HG02759 (cell line): ENCODE results near the gene DHX8.

Source experiments
- ATAC-seq: cut with Tn5 transposase; IDR thresholded peaks from one replicate; pipeline ENCODE4 v1.9.1; 2021; ENCODE audit warnings: mild to moderate bottlenecking, moderate library complexity; ENCODE audit not compliant: unreplicated experiment

The DHX8 gene

DNA sequence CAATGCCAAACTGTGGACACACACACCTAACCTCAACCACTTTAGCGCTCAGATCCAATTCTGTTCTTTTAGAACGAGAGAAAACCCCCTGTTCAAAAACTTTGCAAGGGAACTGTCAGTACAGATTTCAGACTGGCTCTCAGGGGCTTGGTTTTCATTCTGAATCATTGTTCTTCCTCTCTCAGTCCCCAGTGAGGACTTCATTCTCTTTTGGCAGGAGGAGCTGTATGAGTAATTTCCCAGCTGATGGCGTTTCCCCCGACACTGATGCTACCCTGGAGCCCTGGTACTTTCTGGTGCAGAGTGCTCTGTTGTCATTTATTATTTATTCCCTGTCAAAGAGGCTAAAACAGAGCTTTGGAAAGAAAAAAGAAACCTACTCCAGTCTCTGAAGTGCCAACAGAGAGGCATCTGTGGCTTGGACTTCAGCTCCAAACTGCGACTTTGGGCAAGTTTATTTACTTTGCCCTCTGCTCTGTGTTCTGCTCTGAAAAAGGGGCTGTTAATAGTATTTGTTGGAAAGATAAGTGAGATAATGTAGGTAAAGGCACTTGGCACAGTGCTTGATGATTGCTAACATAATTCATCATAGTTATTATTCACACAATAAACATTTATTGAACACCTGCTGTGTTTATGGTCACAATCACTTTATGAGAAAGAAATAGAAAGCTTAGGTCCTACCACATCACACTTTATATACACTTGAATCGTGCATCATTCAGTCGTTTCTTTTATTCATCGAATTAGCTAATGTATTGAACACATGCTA, 34.0 kb downstream of the DHX8 start:
- peak; percentile 73 for ATAC-seq

- ATAC-seq, result no peak
Observed at GRCh38 chr17:43521389-43521788, 37.6 kb downstream of the DHX8 start.

GRCh38 chr17:43524945-43525575, 41.3 kb downstream of the DHX8 start:
- no peak for ATAC-seq

DNA sequence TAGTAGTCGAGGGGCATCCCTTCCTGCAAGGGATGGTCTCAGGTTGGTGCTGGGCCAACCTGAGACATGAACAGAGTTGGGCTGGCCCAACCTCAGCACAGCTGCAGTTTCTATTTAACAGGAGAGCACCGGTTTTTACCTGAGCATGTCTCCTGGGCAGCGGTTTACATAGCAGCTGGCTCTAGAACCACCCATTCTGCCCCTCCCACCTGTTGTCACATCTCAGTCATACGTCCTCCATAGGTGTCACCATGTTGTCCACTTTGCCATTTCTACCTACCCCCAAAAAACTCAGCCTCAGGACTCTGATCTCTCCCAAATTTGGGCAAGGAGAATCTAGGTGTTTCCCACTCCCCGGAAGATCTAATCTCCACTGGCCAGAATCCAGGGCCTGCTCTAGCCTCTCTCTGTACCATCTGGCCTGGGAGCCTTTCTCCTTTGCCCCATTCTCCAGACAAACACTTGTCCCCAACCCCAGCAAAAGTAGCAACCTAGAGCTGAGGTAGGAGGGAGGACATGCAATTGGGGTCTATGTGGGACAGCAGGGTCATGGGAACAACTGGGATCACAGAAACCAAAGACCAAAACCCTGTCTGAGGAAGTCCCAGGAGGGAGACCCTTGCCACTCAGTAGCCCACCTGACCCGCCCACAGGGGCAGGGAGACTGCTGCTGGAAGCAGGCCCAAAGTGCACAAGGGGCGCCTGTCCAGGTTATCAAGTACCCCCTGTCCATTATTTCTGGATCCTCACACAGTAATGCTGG, 43.3 kb downstream of the DHX8 start:
- ATAC-seq, result no peak

DNA sequence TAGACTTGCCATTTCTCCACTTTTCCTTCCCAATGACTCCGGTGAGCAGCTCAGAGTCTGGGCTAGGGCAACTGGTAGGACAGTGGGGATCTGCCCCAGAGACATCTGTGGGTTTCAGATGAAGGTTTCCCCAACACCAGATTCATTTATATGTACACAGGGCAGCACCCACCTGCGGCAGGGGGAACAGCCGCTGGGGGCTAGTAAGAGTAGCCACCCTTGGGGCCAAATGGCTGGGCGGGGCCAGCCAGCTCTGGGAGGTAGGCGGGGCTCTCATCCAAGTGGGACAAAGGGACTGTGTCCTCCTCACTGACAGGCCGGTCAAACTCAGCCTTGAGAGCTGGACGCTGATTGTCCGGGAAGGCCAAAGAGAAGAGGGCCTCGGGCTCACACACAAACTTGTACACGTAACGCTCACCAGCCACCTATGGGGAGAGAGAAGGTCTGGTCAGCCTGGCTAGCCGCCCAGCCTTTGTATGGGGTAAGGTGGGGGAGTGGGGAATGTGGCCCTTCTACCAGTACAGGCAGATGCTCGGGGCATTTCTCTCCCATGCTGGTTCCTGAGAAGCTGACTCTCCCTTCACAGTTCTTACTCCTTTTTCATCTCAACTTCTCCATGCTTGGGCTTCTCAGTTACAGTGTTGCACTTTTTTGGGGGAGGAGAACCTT, 44.7 kb downstream of the DHX8 start:
- ATAC-seq, result no peak

DNA sequence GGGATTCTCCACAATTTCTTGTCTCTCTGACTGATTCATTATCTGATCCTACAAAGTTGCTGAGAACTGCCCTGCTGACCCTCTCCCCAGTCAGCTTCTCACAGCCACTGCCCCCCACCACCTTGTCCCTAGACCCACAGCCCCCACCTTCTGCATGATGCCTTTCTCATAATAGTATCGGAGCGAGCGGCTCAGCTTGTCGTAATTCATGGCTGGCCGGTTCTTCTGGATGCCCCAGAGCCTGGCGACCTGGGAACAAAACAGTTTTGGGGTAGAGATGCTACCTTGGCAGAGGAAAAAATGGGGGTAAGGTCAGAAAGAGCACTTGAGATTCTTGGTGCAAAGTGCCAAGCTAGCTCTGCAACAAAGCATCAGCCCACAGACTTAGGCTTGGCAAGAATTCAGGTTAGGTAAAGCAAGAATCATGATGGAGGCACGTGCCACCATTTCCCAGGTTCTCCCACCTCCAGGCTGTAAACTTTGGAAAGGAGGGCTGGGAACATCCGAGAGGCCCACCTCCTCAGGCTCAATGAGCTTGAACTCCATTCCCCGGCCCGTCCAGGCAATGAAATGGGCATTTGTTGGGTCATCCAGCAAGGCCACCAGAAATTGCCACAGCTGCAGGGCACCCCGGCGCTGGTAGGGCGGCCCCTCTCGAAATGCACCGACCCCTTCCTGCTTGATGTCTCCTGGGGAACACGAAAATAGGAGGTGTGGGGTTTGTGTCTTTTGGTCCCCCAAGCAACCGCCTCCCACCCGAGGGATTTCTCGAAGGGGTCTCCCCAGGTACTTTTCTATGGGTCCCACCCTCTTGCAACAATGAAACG, 45.4 kb downstream of the DHX8 start:
- ATAC-seq, result no peak

- no peak for ATAC-seq
Observed at GRCh38 chr17:43529947-43530287, 46.1 kb downstream of the DHX8 start.

GRCh38 chr17:43530288-43531081, 46.7 kb downstream of the DHX8 start:
- no peak for ATAC-seq

- no peak for ATAC-seq
Observed at GRCh38 chr17:43531082-43531378, 47.3 kb downstream of the DHX8 start.

DNA sequence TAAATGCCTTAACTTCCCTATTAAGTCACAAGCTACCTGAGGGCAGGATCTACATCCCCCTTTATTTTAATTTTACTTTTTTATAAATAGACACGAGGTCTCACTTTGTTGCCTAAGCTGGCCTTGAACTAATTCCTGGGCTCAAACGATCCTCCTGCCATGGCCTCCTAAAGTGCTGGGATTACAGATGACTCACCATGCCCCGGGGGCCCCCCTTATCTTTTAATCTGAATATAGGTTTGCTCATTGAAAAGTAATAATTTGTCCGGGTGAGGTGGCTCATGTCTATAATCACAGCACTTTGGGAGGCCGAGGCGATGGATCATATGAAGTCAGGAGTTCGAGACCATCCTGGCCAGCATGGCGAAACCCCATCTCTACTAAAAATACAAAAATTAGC, 48.2 kb downstream of the DHX8 start:
- ATAC-seq, result no peak

- ATAC-seq, result no peak
Observed at GRCh38 chr17:43532581-43532980, 48.8 kb downstream of the DHX8 start.

GRCh38 chr17:43533699-43534098, 49.9 kb downstream of the DHX8 start:
- no peak for ATAC-seq

GRCh38 chr17:43534909-43535308, 51.1 kb downstream of the DHX8 start:
- ATAC-seq, result no peak

DNA sequence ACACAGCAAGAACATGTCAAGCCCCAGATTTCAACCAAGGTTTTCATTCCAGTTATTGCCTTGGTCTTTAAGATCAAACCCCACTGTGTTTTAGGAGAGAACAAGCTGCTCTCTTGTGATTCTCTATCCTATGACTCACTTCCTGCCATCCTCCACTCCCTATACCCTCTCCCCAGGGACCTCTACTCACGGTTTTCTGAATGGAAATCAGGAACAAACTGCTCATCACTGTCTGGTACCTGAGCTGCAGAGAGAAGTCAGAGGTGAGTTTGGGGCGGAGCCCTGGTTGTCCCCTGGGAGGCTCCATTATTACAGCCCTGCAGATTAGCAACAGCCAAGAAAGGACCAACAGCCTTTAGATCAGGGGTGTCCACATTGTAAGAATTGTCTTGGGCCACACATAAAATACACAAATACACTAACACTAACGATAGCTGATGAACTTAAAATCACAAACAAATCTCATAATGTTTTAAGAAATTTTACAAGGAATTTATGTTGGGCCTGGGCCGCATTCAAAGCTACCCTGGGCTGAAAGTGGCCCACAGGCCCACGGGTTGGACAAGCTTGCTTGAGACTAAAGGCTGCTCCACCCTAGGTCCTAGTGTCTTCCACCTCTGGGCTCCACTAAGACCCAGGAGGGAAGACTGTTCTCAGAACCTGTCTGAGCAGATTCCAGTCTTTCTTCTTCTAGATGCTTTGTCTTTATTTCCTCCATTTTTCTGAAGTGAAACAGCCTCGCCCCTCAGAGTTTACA, 52.6 kb downstream of the DHX8 start:
- no peak for ATAC-seq

- no peak for ATAC-seq
Observed at GRCh38 chr17:43540821-43541674, 57.3 kb downstream of the DHX8 start.

DNA sequence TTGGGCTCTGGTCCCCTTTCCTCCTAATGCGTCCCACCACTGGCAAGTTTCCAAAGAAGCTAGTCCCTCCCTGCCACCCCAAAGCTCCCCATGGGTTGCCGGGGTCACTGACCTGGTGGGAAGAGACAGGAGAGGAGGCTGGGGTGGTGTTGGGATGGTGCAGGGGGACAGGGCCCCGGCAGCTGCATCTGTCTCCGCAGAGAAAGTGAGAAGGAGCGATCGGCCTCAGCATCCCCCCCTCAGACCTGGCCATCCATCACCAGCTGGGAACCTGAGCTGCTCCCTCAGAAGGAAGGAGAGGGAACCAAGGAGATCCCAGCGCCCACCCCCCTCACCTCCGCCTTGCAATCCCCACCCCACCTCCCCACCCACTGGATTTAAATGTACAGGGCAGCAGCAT, 59.1 kb downstream of the DHX8 start:
- ATAC-seq, result no peak

GRCh38 chr17:43543300-43543699, 59.5 kb downstream of the DHX8 start:
- no peak for ATAC-seq

- ATAC-seq, result no peak
Observed at GRCh38 chr17:43543771-43544575, 60.2 kb downstream of the DHX8 start.
